HCT116 (cell line): ENCODE results near the gene CYP11A1. TPM values are rescaled to one million over a fixed set of nuclear protein-coding genes. Genes with fewer than 3 reads are reported as not detected.

Experiments
- EZH2 ChIP-seq: fragments of 200-600 bp; sonication (generic); IDR thresholded peaks from 2 replicates; pipeline ENCODE4 v1.6.1; 2017; ENCODE audit warnings: antibody characterized with exemption, mixed run types
- POLR2A ChIP-seq: IDR thresholded peaks from 2 replicates; pipeline ENCODE4 v1.7.0; 2011; ENCODE audit warnings: borderline replicate concordance; ENCODE audit not compliant: insufficient read depth, insufficient read length; ENCODE audit errors: extremely low read depth
- SIN3A ChIP-seq: IDR thresholded peaks from 2 replicates; pipeline ENCODE4 v1.6.1; 2012; ENCODE audit warnings: low read depth
- SP1 ChIP-seq: IDR thresholded peaks from 2 replicates; pipeline ENCODE4 v1.6.1; 2012; ENCODE audit warnings: low read depth
- SRF ChIP-seq: IDR thresholded peaks from 2 replicates; pipeline ENCODE4 v1.6.1; 2012; ENCODE audit warnings: low read depth
- YY1 ChIP-seq: IDR thresholded peaks from 2 replicates; pipeline ENCODE4 v1.6.1; 2011; ENCODE audit warnings: low read length, low read depth, moderate library complexity, mild to moderate bottlenecking; ENCODE audit not compliant: insufficient replicate concordance; ENCODE audit errors: extremely low read depth
- microRNA-seq: library from miRNA; unstranded; fragments of <30 nt; microRNA quantifications from one replicate; pipeline ENCODE4, GENCODE V29; 2016; ENCODE audit warnings: borderline number of aligned reads
- total RNA-seq: library from RNA; stranded (reverse); gene quantifications from one replicate; pipeline ENCODE4 v1.2.1, GENCODE V29; 2021; ENCODE audit not compliant: unreplicated experiment

Gene CYP11A1
- total RNA-seq, 1 experiment from 2014 or later, result 0.57 TPM

DNA sequence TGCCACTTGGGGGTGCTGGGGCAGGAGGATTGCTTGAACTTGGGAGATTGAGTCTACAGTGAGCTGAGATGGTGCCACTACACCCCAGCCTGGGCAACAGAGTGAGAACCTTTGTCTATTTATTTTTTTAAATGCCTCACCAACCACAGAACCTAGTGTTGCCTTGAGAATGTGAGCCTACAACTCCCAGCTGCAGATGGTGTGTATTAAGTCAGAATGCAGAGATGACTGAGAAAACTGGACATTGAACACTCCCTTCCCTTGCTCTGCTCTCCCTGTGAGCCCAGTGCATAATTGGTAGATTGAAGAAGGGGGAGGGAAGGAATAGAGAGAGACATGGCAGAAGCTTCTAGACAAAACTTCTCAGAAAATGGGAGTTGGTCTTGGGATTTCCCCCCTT is 77.8 kb downstream of the CYP11A1 start (continued):
- no peak for TF ChIP-seq SP1
- no peak for TF ChIP-seq POLR2A
- TF ChIP-seq EZH2, result no peak
- TF ChIP-seq YY1, result no peak
- TF ChIP-seq SRF, result no peak
- no peak for TF ChIP-seq SIN3A

Small RNA genes lying within 50 kb of the gene (microRNA-seq; reads per million reads assigned to microRNA genes)
- 4.0 reads per million, percentile 4 among the genes with 10 or more reads in this experiment for gene MIR6881

Other genes with a start within 250 kb of the CYP11A1 start
- 0.05 TPM for gene ISLR2, start 237.1 kb downstream of the CYP11A1 start, total RNA-seq
- gene ISLR, start 193.9 kb downstream of the CYP11A1 start, total RNA-seq, result 0.12 TPM
- gene STRA6, start 164.9 kb downstream of the CYP11A1 start, total RNA-seq, result 0.54 TPM
- gene CCDC33, start 131.3 kb downstream of the CYP11A1 start, total RNA-seq, result 0.15 TPM
- gene SEMA7A, start 66.3 kb upstream of the CYP11A1 start, total RNA-seq, result 13.8 TPM
- 65.3 TPM for gene UBL7, start 93.5 kb upstream of the CYP11A1 start, total RNA-seq
- gene ARID3B, start 173.6 kb upstream of the CYP11A1 start, total RNA-seq, result 8.1 TPM
- gene CLK3, start 248.2 kb upstream of the CYP11A1 start, total RNA-seq, result 79.3 TPM